HK-2 (cell line): Measurements from ENCODE around the gene NXN.
"Not testable (repeated sequence)": the region's sequence is repeated elsewhere in the genome, so short reads cannot be mapped to it uniquely, and the experiment has no call there.

Experiments used
- DNase-seq: peaks from one replicate; pipeline ENCODE4 v3.0.0-alpha.2; 2018; ENCODE audit not compliant: unreplicated experiment

Gene NXN

GRCh38 chr17:979212-979538 is 401 bp downstream of the NXN start:
- no peak for DNase-seq

- DNase-seq = no peak
Observed at GRCh38 chr17:978103-979093, 1.2 kb downstream of the NXN start.

- DNase-seq = no peak
Observed at GRCh38 chr17:977166-977565, 2.4 kb downstream of the NXN start.

DNA sequence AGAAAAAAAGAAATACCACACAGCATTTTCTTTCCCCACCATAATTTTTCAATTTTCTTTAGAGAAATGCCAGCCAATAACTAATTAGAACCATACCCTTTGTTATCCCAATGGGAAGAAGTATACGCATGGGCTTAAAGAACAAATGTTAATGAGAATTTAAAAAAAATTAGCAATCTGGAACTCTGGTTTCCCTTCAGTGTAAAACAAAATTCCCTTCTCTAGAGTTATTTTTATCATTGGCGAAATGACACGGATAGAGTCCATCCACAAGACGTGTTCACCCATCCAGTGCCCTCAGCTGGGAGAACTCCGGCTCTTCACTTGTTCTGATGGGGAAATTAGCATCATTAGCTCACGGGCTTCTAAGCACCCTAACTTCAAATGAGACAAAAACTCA is 3.3 kb downstream of the NXN start:
- DNase-seq = no peak

DNA sequence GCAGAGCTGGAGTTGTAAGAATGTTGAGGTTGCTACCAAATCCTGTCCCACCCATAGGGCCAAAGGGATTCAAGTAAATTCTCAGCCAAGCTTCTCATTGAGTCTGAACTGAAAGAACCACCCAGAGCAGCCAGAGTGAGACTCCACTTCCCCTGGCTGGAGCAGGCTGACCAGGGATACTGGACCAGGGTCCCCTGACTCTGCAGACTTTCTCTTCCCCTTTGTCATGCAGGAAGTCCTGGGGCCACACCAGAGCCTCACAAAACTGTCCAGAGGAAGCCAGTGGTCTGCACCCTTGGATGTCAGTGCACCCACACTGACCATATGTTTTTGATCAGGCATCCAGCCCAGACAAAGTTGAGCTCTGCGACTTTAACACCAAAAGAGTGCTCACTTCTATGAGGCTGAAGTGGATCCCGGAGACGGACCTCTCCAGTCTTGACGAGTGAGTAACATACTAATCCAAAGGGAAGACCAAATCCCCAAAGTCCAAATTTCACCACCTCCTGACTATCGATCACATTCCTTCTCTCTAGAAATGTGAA is 4.1 kb downstream of the NXN start:
- no peak for DNase-seq

DNA sequence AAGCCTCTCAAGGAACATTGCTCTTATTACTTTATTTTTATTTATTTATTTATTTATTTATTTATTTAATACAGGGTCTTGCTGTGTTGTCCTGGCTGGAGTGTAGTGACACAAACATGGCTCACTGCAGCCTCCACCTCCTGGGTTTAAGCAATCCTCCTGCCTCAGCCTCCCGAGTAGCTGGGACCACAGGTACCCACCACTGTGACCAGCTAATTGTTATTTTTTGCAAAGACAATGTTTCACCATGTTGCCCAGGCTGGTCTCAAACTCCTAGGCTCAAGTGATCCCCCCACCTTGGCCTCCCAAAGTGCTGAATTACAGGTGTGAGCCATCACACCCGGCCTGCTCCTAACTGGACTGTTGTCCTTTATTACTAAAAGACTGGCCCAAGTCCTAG is 4.8 kb downstream of the NXN start:
- not testable (repeated sequence) for DNase-seq

GRCh38 chr17:973053-973452 is 6.5 kb downstream of the NXN start:
- no peak for DNase-seq

DNA sequence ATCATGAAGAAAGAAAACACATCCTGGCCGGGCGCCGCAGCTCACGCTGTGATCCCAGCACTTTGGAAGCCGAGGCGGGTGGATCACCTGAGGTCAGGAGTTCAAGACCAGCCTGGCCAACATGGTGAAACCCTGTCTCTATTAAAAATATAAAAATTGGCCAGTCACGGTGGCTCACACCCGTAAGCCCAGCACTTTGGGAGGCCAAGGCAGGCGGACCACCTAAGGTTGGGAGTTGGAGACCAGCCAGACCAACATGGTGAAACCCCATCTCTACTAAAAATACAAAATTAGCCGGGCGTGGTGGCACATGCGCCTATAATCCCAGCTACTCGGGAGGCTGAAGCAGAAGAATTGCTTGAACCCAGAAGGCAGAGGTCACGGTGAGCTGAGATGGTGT is 7.7 kb downstream of the NXN start:
- not testable (repeated sequence) for DNase-seq

GRCh38 chr17:970364-970763 is 9.2 kb downstream of the NXN start:
- DNase-seq = no peak

DNA sequence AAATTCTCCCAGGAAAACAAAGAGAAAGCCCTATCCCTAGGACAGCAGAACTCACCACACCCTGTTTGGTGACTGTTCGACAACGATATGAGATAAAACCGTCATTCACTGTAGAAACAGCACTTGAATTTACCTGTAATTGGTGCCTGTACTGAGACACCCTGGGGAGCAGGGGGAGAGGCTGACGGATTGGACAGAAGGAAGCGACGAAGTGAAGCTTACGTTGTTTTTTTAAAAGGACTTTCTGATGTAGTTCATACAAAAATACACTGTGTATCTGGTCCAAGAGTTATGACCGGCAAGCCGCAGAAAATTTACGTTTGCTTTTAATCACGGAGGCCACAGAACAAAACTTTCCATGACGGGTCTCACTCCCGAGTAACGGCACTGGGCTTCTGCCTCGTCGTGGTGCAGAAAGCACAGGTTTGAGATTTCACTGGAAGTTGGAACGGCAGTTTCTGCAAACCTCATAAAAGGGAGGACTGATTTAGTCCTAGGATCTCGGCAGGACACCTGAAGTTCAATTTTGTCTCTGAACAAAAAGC is 9.7 kb downstream of the NXN start:
- DNase-seq = no peak

- no peak for DNase-seq
Observed at GRCh38 chr17:968812-969730, 10.5 kb downstream of the NXN start.

GRCh38 chr17:967122-967521 is 12.5 kb downstream of the NXN start:
- no peak for DNase-seq

DNA sequence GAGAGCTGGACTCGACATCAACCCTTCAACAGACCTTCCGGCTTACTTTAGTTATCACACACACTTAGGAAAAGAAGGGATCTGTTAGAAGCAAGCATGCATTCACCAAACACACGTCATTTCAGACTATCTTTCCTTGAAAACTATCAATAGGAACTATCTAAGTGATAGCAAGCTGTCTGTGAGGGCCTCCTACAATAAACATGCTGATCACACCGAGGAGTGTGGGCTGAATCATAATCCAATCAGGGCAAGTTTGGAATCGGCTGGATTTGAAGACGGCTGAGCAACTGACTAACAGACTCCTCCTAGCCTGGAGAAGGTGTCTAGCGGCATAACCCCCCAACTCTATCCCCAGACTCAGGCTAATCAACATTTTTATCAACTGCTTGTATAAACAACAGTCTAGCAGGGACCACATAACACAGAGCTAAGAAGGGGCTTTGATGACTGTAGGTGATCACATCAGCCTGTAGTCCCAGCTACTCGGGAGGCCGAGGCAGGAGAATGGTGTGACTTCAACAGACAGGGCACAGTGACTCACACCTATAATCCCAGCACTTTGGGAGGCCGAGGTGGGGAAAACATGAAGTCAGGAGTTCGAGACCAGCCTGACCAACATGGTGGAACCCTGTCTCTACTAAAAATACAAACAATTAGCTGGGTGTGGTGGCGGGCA is 14.1 kb downstream of the NXN start:
- DNase-seq = no peak

DNA sequence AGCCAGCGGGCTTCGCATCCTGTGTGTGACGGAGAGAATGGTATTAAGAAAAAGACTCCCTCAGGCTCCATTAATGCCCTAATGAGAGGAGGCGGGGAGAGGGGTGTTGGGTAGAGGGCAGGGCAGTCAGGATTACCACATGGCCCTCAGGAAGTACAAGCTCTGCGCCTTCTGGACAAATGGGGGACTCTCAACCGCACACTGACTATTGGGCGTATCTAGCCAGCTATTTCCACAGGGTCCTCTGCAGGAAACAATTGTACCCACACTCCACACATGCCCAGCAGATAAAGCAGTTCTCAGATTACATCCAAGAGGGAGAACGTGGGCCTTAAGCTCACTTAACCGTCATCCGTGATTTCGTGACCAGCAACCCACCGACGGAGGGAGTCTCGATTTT is 14.7 kb downstream of the NXN start:
- no peak for DNase-seq

- no peak for DNase-seq
Observed at GRCh38 chr17:962670-963069, 16.9 kb downstream of the NXN start.

- DNase-seq = no peak
Observed at GRCh38 chr17:962166-962565, 17.4 kb downstream of the NXN start.

- DNase-seq = no peak
Observed at GRCh38 chr17:958712-959451, 20.7 kb downstream of the NXN start.

- no peak for DNase-seq
Observed at GRCh38 chr17:957856-958421, 21.6 kb downstream of the NXN start.

DNA sequence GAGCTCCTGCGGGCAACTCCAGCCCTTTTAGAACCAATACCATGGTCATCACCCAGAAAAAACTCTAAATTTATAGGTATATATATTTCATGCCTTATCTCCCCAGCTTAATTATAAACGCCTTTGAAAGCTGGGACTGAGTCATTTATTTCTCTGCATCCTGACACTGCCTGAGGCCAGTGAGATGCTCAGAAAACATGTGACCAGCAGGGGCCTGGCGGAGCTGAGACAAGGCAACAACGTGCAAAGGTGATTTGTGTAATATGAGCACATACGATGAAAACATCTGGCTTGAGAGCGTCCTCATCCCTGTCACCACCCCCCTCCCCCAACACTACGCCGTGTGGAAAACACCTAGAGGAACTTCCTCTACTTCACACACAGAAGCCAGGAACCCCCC is 22.7 kb downstream of the NXN start:
- DNase-seq = no peak

GRCh38 chr17:954431-955164 is 25.0 kb downstream of the NXN start:
- peak; percentile 73 for DNase-seq
